Coronary artery (tissue), 2 donors: ENCODE data around the gene EGLN2.
A peak's percentile ranks its signal among the peaks of the same experiment; 100 is the strongest.

Experiments
- DNase-seq: peaks from one replicate; pipeline ENCODE4 v3.0.0-alpha.2; 2017; ENCODE audit warnings: low spot score
- H3K27ac ChIP-seq, 2 donors: fragments of 200-600 bp; sonication (generic); one replicate each; pipeline ENCODE4 v1.5.1; 2016 to 2019
- H3K4me3 ChIP-seq: fragments of 200-600 bp; sonication (generic); 2 replicates; pipeline ENCODE4 v1.5.1; 2016; ENCODE audit warnings: mild to moderate bottlenecking, moderate library complexity
- TF ChIP-seq, protein P1 (sequence below): fragments of 200-600 bp; sonication (generic); IDR thresholded peaks from one replicate; pipeline ENCODE4 v1.5.1; 2019; ENCODE audit warnings: antibody characterized with exemption

The EGLN2 gene

DNA sequence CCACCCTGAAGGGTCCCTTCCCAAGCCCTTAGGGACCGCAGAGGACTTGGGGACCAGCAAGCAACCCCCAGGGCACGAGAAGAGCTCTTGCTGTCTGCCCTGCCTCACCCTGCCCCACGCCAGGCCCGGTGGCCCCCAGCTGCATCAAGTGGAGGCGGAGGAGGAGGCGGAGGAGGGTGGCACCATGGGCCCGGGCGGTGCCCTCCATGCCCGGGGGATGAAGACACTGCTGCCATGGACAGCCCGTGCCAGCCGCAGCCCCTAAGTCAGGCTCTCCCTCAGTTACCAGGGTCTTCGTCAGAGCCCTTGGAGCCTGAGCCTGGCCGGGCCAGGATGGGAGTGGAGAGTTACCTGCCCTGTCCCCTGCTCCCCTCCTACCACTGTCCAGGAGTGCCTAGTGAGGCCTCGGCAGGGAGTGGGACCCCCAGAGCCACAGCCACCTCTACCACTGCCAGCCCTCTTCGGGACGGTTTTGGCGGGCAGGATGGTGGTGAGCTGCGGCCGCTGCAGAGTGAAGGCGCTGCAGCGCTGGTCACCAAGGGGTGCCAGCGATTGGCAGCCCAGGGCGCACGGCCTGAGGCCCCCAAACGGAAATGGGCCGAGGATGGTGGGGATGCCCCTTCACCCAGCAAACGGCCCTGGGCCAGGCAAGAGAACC lies 1.5 kb downstream of the EGLN2 start:
- Histone ChIP-seq H3K4me3 (peak overlapping the region; percentile 98), H3K27ac (peak overlapping the region; percentile 91 to 96)
- no peak for DNase-seq
- TF ChIP-seq, protein P1, sequence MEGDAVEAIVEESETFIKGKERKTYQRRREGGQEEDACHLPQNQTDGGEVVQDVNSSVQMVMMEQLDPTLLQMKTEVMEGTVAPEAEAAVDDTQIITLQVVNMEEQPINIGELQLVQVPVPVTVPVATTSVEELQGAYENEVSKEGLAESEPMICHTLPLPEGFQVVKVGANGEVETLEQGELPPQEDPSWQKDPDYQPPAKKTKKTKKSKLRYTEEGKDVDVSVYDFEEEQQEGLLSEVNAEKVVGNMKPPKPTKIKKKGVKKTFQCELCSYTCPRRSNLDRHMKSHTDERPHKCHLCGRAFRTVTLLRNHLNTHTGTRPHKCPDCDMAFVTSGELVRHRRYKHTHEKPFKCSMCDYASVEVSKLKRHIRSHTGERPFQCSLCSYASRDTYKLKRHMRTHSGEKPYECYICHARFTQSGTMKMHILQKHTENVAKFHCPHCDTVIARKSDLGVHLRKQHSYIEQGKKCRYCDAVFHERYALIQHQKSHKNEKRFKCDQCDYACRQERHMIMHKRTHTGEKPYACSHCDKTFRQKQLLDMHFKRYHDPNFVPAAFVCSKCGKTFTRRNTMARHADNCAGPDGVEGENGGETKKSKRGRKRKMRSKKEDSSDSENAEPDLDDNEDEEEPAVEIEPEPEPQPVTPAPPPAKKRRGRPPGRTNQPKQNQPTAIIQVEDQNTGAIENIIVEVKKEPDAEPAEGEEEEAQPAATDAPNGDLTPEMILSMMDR = no peak

DNA sequence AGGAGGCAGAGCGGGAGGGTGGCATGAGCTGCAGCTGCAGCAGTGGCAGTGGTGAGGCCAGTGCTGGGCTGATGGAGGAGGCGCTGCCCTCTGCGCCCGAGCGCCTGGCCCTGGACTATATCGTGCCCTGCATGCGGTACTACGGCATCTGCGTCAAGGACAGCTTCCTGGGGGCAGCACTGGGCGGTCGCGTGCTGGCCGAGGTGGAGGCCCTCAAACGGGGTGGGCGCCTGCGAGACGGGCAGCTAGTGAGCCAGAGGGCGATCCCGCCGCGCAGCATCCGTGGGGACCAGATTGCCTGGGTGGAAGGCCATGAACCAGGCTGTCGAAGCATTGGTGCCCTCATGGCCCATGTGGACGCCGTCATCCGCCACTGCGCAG lies 2.0 kb downstream of the EGLN2 start:
- H3K4me3 ChIP-seq = peak overlapping the region; percentile 98
- H3K27ac ChIP-seq = peak overlapping the region in 1 of 2 donors; percentile 96
- DNase-seq = no peak
- TF ChIP-seq, protein P1 = no peak

DNA sequence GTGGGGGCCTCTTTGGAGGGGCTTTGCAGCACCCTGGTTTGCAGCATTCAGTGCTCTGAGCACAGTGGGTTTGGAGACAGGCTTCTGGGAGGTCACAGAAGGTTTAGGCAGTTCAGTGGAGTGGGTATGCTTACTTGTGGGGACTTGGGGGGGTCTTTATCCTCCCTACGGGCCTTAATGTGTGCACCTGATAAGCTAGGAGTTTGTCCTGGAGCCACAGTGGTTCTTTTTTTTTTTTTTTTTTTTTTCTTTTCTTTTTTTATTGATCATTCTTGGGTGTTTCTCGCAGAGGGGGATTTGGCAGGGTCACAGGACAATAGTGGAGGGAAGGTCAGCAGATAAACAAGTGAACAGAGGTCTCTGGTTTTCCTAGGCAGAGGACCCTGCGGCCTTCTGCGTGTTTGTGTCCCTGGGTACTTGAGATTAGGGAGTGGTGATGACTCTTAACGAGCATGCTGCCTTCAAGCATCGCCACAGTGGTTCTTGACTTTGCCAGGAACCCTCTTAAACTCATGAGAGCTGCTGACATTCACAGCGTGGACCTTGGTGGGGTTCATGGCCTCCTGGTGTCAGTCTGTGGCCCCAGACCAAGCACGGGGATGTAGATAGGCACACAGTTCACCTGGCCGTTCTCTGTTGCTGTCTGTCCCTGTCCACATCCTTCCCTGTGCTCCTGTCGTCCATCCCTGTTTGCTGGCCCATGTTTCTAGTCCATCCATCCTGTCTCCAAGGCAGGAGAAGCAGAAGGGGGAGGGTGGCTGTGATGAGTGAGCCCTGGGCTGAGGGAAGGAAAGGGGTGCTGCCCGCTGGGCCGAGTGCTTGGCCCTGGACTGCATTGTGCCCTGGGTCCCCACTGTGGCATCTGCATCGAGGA lies 2.7 kb downstream of the EGLN2 start:
- peak overlapping the region; percentile 98 for H3K4me3 ChIP-seq
- TF ChIP-seq, protein P1 = no peak
- DNase-seq = no peak
- peak overlapping the region; percentile 69 to 96 for H3K27ac ChIP-seq

DNA sequence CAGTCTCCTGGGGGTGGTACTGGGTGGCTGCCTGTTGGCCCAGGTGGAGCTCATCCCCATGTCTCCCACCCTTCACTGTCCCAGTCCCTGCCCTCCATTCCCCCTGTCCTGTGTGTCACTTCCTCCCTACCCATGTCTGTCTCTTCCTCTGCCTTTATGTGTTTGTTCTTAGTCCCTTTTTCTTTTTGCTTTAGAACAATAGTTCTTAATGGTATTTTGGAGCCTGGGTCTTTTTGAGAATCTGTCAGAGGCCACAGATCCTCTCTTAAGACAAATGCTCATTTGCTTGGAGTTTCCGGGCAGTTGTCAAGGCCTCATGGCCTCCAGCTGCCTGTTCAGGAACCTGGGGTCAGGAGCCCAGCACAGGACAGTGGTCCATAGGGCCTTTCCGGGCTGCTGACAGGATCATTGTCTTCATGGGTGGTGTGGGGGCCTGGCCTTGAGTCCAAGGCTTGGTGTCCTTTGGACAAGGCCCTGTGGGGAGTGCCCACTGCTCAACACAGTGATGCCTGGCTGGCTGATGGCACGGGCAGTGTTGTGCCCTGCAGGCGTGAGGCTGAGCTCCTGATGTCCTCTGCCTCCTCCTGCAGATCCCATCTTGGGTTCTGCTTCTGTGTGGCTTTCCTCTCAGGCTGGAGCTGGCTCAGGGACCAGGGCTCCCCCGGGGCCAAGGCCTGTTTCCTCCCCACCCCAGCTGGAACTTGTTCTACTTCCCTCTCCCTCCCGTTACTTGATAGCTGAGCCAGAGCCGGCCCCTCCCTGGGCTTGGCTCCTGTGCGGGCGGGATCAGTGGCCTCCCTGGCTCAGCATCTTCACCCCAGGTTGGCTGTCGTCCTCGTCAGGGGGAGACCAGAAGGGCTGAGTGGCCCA lies 3.5 kb downstream of the EGLN2 start:
- no peak for DNase-seq
- H3K27ac ChIP-seq = peak overlapping the region; percentile 69 to 87
- TF ChIP-seq, protein P1 = no peak
- peak overlapping the region; percentile 67 for H3K4me3 ChIP-seq

DNA sequence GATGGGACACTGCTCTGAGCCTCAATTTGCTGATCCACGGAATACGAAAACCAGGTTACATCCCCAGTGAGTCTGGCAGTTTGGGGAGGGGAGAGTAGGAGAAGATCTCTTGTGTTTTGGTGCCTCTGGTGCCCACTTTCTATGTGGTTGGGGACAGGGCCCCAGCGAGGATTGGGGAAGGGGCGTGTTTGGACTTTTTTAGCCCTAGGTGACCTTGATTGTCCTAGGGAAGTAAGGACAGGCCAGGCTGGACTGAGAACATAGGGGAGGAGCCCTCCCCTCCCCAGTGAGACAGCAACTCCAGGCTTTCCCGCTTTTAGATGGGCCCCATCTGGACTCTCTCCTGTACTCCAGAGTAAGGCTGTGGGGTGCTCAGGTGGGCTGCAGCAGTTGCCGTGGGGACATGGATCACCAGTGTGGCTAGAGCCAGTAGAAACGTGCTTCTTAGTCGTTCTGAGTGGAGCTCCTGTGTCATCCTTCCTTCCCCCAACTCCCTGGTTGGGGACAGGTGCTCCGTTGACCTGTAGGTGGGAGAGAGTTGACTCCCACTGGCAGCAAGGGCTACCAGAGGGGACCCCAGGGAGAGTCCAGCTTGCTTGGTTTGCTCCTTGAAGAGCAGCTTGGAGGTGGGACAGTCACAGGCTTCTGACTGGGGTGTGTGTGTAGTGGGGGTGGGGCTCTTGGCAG lies 4.3 kb downstream of the EGLN2 start:
- Histone ChIP-seq H3K27ac (peak overlapping the region; percentile 69 to 87), H3K4me3 (peak overlapping the region; percentile 67)
- TF ChIP-seq, protein P1 = no peak
- DNase-seq = no peak
